Kidney (tissue), 14 donors: ENCODE results near the gene ZWILCH. TPM values are rescaled to one million over a fixed set of nuclear protein-coding genes. Genes with fewer than 3 reads are reported as not detected.

Source experiments
- DNase-seq, 5 donors: peaks; one replicate each; pipeline ENCODE4 v3.0.0-alpha.2; 2013 to 2020
- FAIRE-seq: peaks from 2 replicates; lab custom pipeline; 2012; peaks lifted over from hg19 to GRCh38; lab: Jason Lieb, UNC
- H3K27ac ChIP-seq, 2 donors: one replicate each; pipeline ENCODE4 v1.7.0; 2013; ENCODE audit warnings: low read depth in 2 of 2, low read length in 2 of 2, inconsistent platforms in 1 of 2
- H3K27me3 ChIP-seq: one replicate; pipeline ENCODE4 v1.7.1; 2013; ENCODE audit warnings: low read length, inconsistent platforms; ENCODE audit not compliant: control insufficient read depth, insufficient read depth
- H3K36me3 ChIP-seq, 3 donors: one replicate each; pipeline versions ENCODE4 v1.7.0 to v1.7.1; 2013; ENCODE audit warnings: low read length in 3 of 3, control low read depth in 1 of 3, inconsistent platforms in 1 of 3; ENCODE audit not compliant: insufficient read depth in 3 of 3, control insufficient read depth in 2 of 3
- H3K4me1 ChIP-seq, 3 donors: one replicate each; pipeline versions ENCODE4 v1.7.0 to v1.7.1; 2013; ENCODE audit warnings: low read length in 3 of 3, inconsistent platforms in 1 of 3, low read depth in 1 of 3; ENCODE audit not compliant: control insufficient read depth in 2 of 3, insufficient read depth in 2 of 3
- H3K4me3 ChIP-seq, 3 donors: one replicate each; pipeline versions ENCODE4 v1.7.0 to v1.8.1; 2013; ENCODE audit warnings: low read length in 3 of 3, control low read depth in 1 of 3, inconsistent platforms in 1 of 3
- H3K9ac ChIP-seq, 3 donors: one replicate each; pipeline versions ENCODE4 v1.7.0 to v1.7.1; 2013; ENCODE audit warnings: low read length in 3 of 3, control low read depth in 1 of 3, inconsistent platforms in 1 of 3
- H3K9me3 ChIP-seq, 3 donors: one replicate each; pipeline versions ENCODE4 v1.7.0 to v1.7.1; 2013; ENCODE audit warnings: low read length in 3 of 3, control low read depth in 1 of 3, inconsistent platforms in 1 of 3; ENCODE audit not compliant: control insufficient read depth in 2 of 3, insufficient read depth in 1 of 3
- CTCF ChIP-seq: IDR thresholded peaks from 3 replicates; pipeline ENCODE4 v1.5.1; 2012; ENCODE audit warnings: mild to moderate bottlenecking, moderate library complexity, borderline replicate concordance; ENCODE audit not compliant: insufficient read depth; ENCODE audit errors: extremely low read depth
- intact Hi-C: fragments of 100-400 bp; cut with DNase I; formaldehyde crosslinking; loops from one replicate; pipeline ENCODE4 v1.11.1; 2022
- polyA plus RNA-seq: library from polyadenylated mRNA; stranded (reverse); fragments of 350-450 nt; fragmentation: Illumina TruSeq; extraction: RNeasy Lipid Tissue Mini Kit (QIAGEN cat#74804); gene quantifications from one replicate; pipeline ENCODE4 v1.2.3, GENCODE V29; 2014; ENCODE audit warnings: low read depth, low replicate concordance; ENCODE audit not compliant: insufficient read depth
- total RNA-seq: library from RNA; stranded (reverse); fragmentation: NEBNext Ultra II Directional; extraction: Animal tissue kit (Norgen Biotek cat#: 25700); gene quantifications from one replicate; pipeline ENCODE4 v1.2.1, GENCODE V29; 2021
- donor health status: control.
- donor health status: control.
- donor health status: control.
- donor health status: control.
- donor health status: control.
- donor health status: DM: yes; HTN: yes; CAD: no.
- donor health status: Normal renal cell carcinoma (clear cell type).

Gene ZWILCH
- total and polyA plus RNA-seq, 2 donors from 2014 or later: 3.0 to 9.0 TPM

GRCh38 chr15:66488525-66488924, 16.6 kb upstream of the ZWILCH start:
- TF ChIP-seq CTCF: no peak
- DNase-seq (peak in 1 of 5 donors; percentile 25), FAIRE-seq (no peak)
- Histone ChIP-seq H3K27ac (no peak overlapping the region), H3K9ac (no peak overlapping the region), H3K4me3 (no peak overlapping the region), H3K9me3 (no peaks in the 10 kb centered on the region), H3K27me3 (no peaks in the 10 kb centered on the region), H3K4me1 (peaks cover 0 to 4% (median 4%) of the 10 kb centered on the region in 3 donors), H3K36me3 (peaks cover 6 to 15% (median 13%) of the 10 kb centered on the region in 3 donors)
- intact Hi-C loops: no loop called here

GRCh38 chr15:66489179-66489791, 15.8 kb upstream of the ZWILCH start:
- DNase-seq: no peak
- Histone ChIP-seq H3K9me3 (no peaks in the 10 kb centered on the region), H3K27ac (no peak overlapping the region), H3K4me1 (peaks cover 0 to 4% (median 4%) of the 10 kb centered on the region in 3 donors), H3K36me3 (peaks cover 10 to 19% (median 15%) of the 10 kb centered on the region in 3 donors), H3K27me3 (no peaks in the 10 kb centered on the region), H3K9ac (no peak overlapping the region), H3K4me3 (no peak overlapping the region)
- intact Hi-C loops: no loop called here
- no peak for FAIRE-seq
- no peak for TF ChIP-seq CTCF

- no peak for DNase-seq
- Histone ChIP-seq H3K4me3 (no peak overlapping the region), H3K36me3 (peaks cover 10 to 26% (median 13%) of the 10 kb centered on the region in 3 donors), H3K9ac (no peak overlapping the region), H3K9me3 (no peaks in the 10 kb centered on the region), H3K27me3 (no peaks in the 10 kb centered on the region), H3K27ac (no peak overlapping the region), H3K4me1 (peaks cover 0 to 6% (median 4%) of the 10 kb centered on the region in 3 donors)
- no peak for TF ChIP-seq CTCF
- intact Hi-C loops: no loop called here
- no peak for FAIRE-seq
These were observed 13.3 kb upstream of the ZWILCH start for GRCh38 chr15:66491846-66492245.

GRCh38 chr15:66494262-66494661, 10.9 kb upstream of the ZWILCH start:
- H3K27ac ChIP-seq: no peak overlapping the region

More at GRCh38 chr15:66494262-66494661, 10.9 kb upstream of the ZWILCH start:
- intact Hi-C loops: no loop called here
- Histone ChIP-seq H3K4me3 (no peak overlapping the region), H3K27me3 (no peaks in the 10 kb centered on the region), H3K9ac (no peak overlapping the region), H3K36me3 (peaks cover 12 to 36% (median 14%) of the 10 kb centered on the region in 3 donors), H3K4me1 (peaks cover 0 to 14% (median 10%) of the 10 kb centered on the region in 3 donors), H3K9me3 (no peaks in the 10 kb centered on the region)
- TF ChIP-seq CTCF: no peak
- FAIRE-seq (no peak), DNase-seq (no peak)
